HUES6 (cell line): ENCODE data around the gene FAM124A.

Experiments
- H3K27ac ChIP-seq: 2 replicates; pipeline ENCODE4 v1.7.0; 2013; ENCODE audit warnings: low read depth, mild to moderate bottlenecking, low read length, inconsistent platforms
- H3K27me3 ChIP-seq: 2 replicates; pipeline ENCODE4 v1.6.1; 2013; ENCODE audit warnings: low read length; ENCODE audit not compliant: control insufficient read depth, insufficient read depth
- H3K36me3 ChIP-seq: 2 replicates; pipeline ENCODE4 v1.6.1; 2013; ENCODE audit warnings: low read length; ENCODE audit not compliant: control insufficient read depth, insufficient read depth
- H3K4me1 ChIP-seq: 2 replicates; pipeline ENCODE4 v1.6.1; 2013; ENCODE audit warnings: low read length; ENCODE audit not compliant: control insufficient read depth, insufficient read depth
- H3K4me3 ChIP-seq: 2 replicates; pipeline ENCODE4 v1.5.1; 2013; ENCODE audit warnings: low read depth, low read length
- H3K9ac ChIP-seq: one replicate; pipeline ENCODE4 v1.6.1; 2013; ENCODE audit warnings: mild to moderate bottlenecking, low read length
- H3K9me3 ChIP-seq: 2 replicates; pipeline ENCODE4 v1.6.1; 2013; ENCODE audit warnings: low read depth, low read length; ENCODE audit not compliant: control insufficient read depth, insufficient read depth

FAM124A gene

DNA sequence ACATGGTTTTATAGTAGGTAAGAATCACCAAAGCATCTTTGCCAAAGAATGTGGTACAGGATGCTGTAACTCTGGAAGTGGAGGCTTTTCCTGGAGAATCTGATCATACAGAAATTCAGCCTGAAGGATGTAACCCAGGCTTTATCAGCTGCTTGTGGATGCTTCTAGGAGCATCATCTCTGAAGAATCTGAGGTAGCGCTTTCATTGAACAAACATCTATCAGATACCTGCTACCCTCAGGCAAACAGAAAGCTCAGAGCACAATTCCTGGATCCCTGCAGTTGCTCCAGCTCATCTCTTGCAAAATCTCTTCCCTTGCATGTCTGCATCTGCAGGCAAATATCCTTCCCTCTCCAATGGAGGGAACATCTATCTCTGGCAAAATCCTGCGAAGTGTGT, 9.3 kb downstream of the FAM124A start:
- Histone ChIP-seq H3K27me3 (no peaks in the 10 kb centered on the region), H3K4me1 (peaks cover 52% of the 10 kb centered on the region), H3K36me3 (peaks cover 36% of the 10 kb centered on the region), H3K4me3 (no peak overlapping the region), H3K27ac (no peak overlapping the region), H3K9me3 (no peaks in the 10 kb centered on the region), H3K9ac (no peak overlapping the region)

DNA sequence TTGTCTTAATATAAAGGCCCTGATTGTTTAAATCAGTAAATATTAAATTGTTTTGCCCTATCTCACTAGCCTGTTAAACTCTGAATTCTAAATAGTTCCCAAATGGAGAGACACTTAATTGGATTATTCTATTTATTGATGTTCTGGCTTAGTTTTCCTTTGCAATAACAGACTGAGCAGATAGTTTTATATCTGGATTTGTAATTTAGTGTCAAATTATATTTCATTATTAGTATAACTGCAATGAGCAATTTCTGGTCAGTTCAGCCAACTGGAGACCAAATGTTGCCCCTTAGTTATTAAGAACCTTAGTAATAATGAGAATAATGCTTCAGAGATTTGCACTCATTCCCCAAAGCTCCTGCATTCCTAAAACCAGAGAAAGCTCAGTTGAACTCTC, 10.1 kb downstream of the FAM124A start:
- peaks cover 46% of the 10 kb centered on the region for H3K4me1 ChIP-seq
- H3K4me3 ChIP-seq, result no peak overlapping the region
- H3K27me3 ChIP-seq, result no peaks in the 10 kb centered on the region
- H3K36me3 ChIP-seq, result peaks cover 32% of the 10 kb centered on the region
- H3K27ac ChIP-seq, result no peak overlapping the region
- H3K9ac ChIP-seq, result no peak overlapping the region
- H3K9me3 ChIP-seq, result no peaks in the 10 kb centered on the region

DNA sequence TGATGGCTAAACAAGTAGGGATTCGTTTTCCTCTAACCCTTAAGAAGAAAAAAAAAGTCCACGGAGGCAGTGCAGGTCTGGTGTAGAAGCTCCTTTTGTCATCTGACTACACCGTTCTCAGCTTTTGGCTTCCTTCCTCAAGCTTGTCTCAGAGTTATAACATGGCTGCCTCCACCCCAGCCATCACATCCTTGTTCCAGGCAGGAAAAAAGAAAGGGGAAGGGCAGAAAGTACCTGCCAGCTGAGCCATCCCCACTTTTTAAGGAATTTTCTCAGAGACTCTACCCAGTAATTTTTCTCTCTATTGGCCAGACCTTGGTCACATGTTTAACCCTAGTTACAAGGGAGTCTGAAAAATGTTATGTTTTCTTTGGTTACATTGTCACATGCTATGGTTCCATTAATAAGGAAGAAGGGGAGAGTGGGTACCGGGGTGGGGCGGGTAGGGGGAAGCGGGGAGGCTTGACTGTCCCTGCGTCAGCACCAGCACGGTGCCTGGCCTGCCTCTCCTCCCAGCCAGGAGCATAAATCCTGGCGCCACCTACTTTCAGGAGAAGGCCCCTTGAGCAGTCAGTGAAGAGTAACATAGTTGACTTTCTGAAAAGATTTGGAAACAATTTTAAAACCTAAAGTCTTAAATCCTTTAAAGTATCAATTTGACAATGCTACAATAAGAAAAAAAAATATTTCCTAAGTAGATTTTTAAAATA, 11.1 kb downstream of the FAM124A start:
- Histone ChIP-seq H3K27me3 (no peaks in the 10 kb centered on the region), H3K36me3 (peaks cover 35% of the 10 kb centered on the region), H3K9me3 (no peaks in the 10 kb centered on the region), H3K9ac (no peak overlapping the region), H3K27ac (no peak overlapping the region), H3K4me1 (peaks cover 42% of the 10 kb centered on the region), H3K4me3 (no peak overlapping the region)

DNA sequence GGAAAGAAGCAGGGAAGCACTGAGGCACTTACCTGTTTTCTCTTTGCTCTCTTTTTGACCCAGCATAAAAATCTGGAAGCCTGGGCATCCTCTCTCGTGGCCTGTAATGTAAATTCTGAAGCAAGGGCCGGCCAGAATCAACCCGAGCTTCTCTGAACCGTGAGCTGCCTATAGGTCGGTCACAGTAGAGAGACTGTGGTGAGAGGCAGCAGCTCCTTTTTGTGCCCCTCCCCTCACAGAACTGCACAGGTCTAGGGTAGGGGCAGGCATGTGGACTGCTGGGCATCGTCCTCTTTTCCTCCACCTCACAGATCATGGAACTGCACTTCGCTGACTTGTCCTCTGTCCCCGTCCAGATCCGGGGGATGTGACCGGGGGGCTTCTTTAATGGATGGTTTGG, 12.5 kb downstream of the FAM124A start:
- peaks cover 33% of the 10 kb centered on the region for H3K4me1 ChIP-seq
- no peaks in the 10 kb centered on the region for H3K27me3 ChIP-seq
- H3K9ac ChIP-seq, result no peak overlapping the region
- no peaks in the 10 kb centered on the region for H3K9me3 ChIP-seq
- no peak overlapping the region for H3K4me3 ChIP-seq
- peaks cover 41% of the 10 kb centered on the region for H3K36me3 ChIP-seq
- H3K27ac ChIP-seq, result no peak overlapping the region

DNA sequence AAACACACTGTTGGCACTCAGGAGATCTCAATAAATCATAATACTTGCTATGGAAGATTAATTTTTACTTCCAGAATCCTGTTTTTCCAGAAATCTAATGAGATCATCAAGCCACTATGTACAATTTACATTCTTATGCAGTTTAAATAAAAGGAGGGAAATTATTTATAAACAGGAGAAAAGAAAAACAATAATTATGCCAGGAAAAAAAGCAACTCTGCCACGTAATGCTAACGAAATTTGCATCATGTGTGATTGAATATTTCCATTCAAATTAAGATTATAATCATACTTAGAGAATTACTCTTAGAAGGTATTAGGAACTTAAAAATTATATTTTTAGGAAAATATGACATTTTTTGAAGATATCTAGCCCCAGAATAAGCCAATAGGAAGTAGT, 13.0 kb downstream of the FAM124A start:
- Histone ChIP-seq H3K36me3 (peaks cover 45% of the 10 kb centered on the region), H3K9ac (no peak overlapping the region), H3K27me3 (no peaks in the 10 kb centered on the region), H3K4me1 (peaks cover 29% of the 10 kb centered on the region), H3K9me3 (no peaks in the 10 kb centered on the region), H3K4me3 (no peak overlapping the region), H3K27ac (no peak overlapping the region)

DNA sequence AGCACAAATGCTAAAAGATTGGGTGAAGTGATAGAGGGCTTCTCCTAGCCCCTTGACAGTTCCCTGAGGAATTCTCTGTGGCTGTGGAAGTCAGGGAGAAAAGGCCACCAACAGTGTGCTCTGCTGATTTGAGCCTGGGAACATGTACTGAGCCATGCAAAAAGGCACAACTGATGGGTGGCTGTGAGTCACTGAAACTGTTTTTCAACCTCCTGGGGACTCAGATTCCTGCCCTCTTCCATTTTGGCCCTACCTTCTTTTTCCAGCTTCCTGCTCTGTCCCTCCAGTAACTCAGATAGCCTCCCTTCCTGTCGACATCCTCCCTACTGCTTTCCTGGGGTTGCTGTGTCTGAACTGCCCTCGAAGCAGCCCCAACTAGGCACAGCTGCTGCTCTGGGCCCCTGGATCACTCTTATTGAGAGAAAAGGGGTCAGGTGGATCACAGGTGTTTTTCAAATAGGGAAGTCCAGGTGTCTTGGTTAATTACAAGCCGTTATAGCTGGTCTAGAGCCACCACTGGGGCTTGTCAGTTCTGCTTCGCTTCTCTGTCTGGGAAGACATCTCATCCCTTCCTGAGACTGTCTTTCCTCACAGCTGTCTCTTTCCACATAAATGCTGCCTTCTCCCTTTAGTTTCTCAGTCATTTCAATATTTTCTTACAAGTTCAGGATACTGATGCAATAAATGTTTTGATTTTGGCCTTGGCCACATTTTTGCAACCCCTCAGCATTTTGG, 13.7 kb downstream of the FAM124A start:
- Histone ChIP-seq H3K27me3 (no peaks in the 10 kb centered on the region), H3K36me3 (peaks cover 48% of the 10 kb centered on the region), H3K4me3 (no peak overlapping the region), H3K9me3 (no peaks in the 10 kb centered on the region), H3K4me1 (peaks cover 30% of the 10 kb centered on the region), H3K9ac (no peak overlapping the region), H3K27ac (no peak overlapping the region)

DNA sequence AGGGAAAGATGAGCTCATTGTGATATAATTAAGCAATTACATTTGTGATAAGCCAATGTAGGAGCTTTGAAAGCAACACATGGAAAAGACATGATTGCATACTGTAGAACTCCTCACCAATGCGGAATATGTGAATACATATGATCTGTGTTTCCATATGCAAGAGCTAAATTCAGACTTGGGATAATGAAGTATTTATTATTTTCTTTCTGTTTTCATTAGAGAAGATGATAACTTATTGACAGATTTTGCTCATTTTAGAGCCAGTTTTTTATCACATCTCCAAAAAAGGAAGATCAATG, 14.2 kb downstream of the FAM124A start:
- Histone ChIP-seq H3K4me1 (peaks cover 35% of the 10 kb centered on the region), H3K9ac (no peak overlapping the region), H3K4me3 (no peak overlapping the region), H3K9me3 (no peaks in the 10 kb centered on the region), H3K27ac (no peak overlapping the region), H3K36me3 (peaks cover 44% of the 10 kb centered on the region), H3K27me3 (no peaks in the 10 kb centered on the region)

DNA sequence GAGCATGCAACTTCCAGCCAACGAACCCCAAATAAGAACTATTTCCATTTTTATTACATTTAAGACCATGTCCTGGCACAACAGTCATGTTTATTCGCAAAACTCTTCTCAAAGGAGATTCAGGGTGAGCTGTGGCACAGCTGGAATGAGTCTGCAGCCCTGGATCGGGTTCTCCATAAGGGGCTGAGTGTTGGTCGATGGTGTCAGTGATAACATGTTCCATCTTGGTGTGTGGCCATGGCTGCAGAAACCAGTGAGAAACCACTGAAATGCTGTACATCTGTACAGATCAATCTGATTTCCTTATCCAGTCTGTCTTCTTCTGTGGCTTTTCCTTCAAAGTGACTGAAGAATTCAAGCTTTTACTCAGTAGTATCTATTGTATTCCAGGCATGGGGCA, 15.2 kb downstream of the FAM124A start:
- peaks cover 44% of the 10 kb centered on the region for H3K4me1 ChIP-seq
- no peak overlapping the region for H3K27ac ChIP-seq
- H3K36me3 ChIP-seq, result peaks cover 36% of the 10 kb centered on the region
- no peaks in the 10 kb centered on the region for H3K27me3 ChIP-seq
- no peak overlapping the region for H3K4me3 ChIP-seq
- no peak overlapping the region for H3K9ac ChIP-seq
- H3K9me3 ChIP-seq, result no peaks in the 10 kb centered on the region

DNA sequence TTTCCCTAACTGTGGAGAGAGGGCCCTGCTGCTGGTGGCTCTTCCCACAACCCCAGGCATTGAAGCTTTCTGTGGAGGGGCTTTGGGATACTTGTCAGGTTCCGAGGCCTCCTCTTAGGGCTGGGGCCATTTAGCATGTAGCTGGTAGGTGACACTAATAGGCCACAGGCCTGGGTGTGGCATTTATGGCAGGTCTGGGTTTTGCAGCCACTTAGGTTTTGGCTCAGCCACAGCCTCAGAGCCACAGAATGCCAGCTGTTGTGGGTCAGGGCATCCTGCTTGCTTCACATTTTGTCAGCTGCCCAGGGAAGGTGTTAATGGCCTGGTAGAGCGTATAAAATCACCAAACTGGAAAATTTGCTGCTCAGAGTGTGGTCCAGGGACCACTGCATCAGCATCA, 15.7 kb downstream of the FAM124A start:
- H3K4me1 ChIP-seq, result peaks cover 48% of the 10 kb centered on the region
- H3K9me3 ChIP-seq, result no peaks in the 10 kb centered on the region
- H3K4me3 ChIP-seq, result no peak overlapping the region
- H3K36me3 ChIP-seq, result peaks cover 31% of the 10 kb centered on the region
- H3K9ac ChIP-seq, result no peak overlapping the region
- H3K27ac ChIP-seq, result no peak overlapping the region
- no peaks in the 10 kb centered on the region for H3K27me3 ChIP-seq

DNA sequence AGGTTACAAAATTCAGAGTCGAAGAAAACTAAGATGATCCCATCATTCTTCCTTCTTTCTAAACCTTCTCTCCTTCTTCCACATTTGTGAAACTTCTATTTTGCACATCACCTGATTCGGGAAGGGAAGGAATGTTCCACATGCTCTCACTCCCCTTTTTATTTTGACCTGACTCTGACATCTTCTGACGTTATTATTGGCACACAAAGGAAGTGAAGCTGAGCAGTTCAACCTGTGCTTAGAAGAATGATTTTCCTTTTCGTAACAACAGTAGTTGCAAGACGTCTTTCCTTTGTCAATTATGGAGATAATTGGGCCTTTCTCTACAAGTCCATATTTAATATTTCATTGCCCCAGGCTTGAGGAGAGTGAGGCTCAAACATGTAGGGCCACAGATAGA, 18.0 kb downstream of the FAM124A start:
- no peaks in the 10 kb centered on the region for H3K27me3 ChIP-seq
- no peaks in the 10 kb centered on the region for H3K9me3 ChIP-seq
- H3K36me3 ChIP-seq, result peaks cover 27% of the 10 kb centered on the region
- no peak overlapping the region for H3K27ac ChIP-seq
- H3K9ac ChIP-seq, result no peak overlapping the region
- peaks cover 52% of the 10 kb centered on the region for H3K4me1 ChIP-seq
- no peak overlapping the region for H3K4me3 ChIP-seq

DNA sequence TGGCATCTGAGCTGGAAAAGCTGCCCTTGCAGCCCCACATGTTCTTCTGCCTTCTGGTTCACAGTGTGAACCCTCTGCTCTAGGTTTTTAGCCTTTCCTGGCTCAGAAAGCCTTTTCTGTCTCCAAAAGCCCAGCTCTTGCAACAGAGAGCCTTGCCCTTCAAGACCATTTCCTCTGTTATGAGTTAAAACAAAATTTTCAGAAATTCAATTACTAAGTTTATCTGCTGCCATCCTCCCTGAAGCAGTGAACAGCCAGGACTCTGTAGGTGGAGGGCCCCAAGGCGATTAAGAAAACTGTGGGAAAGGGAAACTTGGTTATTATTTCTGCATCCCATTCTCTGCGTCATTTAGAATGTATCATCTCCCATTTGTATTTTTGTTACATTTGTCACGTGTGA, 18.8 kb downstream of the FAM124A start:
- Histone ChIP-seq H3K9me3 (no peaks in the 10 kb centered on the region), H3K27ac (no peak overlapping the region), H3K27me3 (no peaks in the 10 kb centered on the region), H3K36me3 (peaks cover 27% of the 10 kb centered on the region), H3K4me1 (peaks cover 52% of the 10 kb centered on the region), H3K4me3 (no peak overlapping the region), H3K9ac (no peak overlapping the region)
